Measurements from ENCODE around the gene MYOZ2. TPM values are rescaled to one million over a fixed set of nuclear protein-coding genes. Genes with fewer than 3 reads are reported as not detected.

Gene MYOZ2
- total and polyA plus RNA-seq, 2 of the 13 experiments (the other 11 are each of a cell fraction or from before 2014, with no cell fraction given), result 0.03 TPM; not detected in 1

GRCh38 chr4:119212234-119212963 is 76.8 kb downstream of the MYOZ2 start, which contains the start of gene USP53 (continued):
- peak; percentile 94 for TF ChIP-seq ZNF275 (CRISPR knock-in tag; IDR thresholded peaks at IDR 0.05; ENCODE audit: borderline replicate concordance)
- TF ChIP-seq ZNF430 (CRISPR knock-in tag; IDR thresholded peaks at IDR 0.05), result no peak
- no peak for TF ChIP-seq CREBL2 (CRISPR knock-in tag; IDR thresholded peaks at IDR 0.05; ENCODE audit: borderline replicate concordance)
- peak; percentile 74 for TF ChIP-seq ZGPAT (CRISPR knock-in tag; IDR thresholded peaks at IDR 0.05)
- TF ChIP-seq SOX6 (IDR thresholded peaks at IDR 0.05), result no peak
- TF ChIP-seq SOX6 (CRISPR knock-in tag; IDR thresholded peaks at IDR 0.05), result peak; percentile 52
- TF ChIP-seq CEBPB (IDR thresholded peaks at IDR 0.05; ENCODE audit: borderline replicate concordance, low read depth, low read length), result no peak
- no peak for TF ChIP-seq ZNF282 (IDR thresholded peaks at IDR 0.05; ENCODE audit: partially characterized antibody)
- TF ChIP-seq IKZF1 (IDR thresholded peaks at IDR 0.05), result no peak
- no peak for TF ChIP-seq NBN (conservative IDR thresholded peaks at IDR 0.05)
- 0 out of 2 replicates have a peak, but pooled peaks have one; percentile 11 for TF ChIP-seq REPIN1 (CRISPR knock-in tag; IDR thresholded peaks at IDR 0.05; ENCODE audit: borderline replicate concordance, low read depth)
- peak; percentile 78 for TF ChIP-seq SP4 (CRISPR knock-in tag; IDR thresholded peaks at IDR 0.05)
- TF ChIP-seq ZZZ3 (CRISPR knock-in tag; IDR thresholded peaks at IDR 0.05; ENCODE audit: borderline replicate concordance), result peak; percentile 54; the same call in 1 of the 2 replicates
- no peak for TF ChIP-seq MTA3 (CRISPR knock-in tag; IDR thresholded peaks at IDR 0.05)
- peak; percentile 40 for TF ChIP-seq SKI (IDR thresholded peaks at IDR 0.05; ENCODE audit: partially characterized antibody)
- TF ChIP-seq RORA (CRISPR knock-in tag; IDR thresholded peaks at IDR 0.05), result no peak
- TF ChIP-seq SAFB2 (CRISPR knock-in tag; IDR thresholded peaks at IDR 0.05; ENCODE audit: borderline replicate concordance, low read depth), result no peak; the same call in 1 of the 2 replicates
- TF ChIP-seq CTCF (CRISPR knock-in tag; IDR thresholded peaks at IDR 0.05), result no peak
- TF ChIP-seq KDM6A (CRISPR knock-in tag; IDR thresholded peaks at IDR 0.05; ENCODE audit: low read depth), result no peak
- TF ChIP-seq U2AF2 (IDR thresholded peaks at IDR 0.05; ENCODE audit: low read depth, low read length), result no peak
- TF ChIP-seq SNAPC4 (CRISPR knock-in tag; IDR thresholded peaks at IDR 0.05), result no peak
- no peak for TF ChIP-seq RBAK (CRISPR knock-in tag; IDR thresholded peaks at IDR 0.05)

Measured in HepG2 (cell line).